Neural progenitor cell (in vitro differentiated cells): Measurements from ENCODE around the gene SLC36A2. TPM values are rescaled to one million over a fixed set of nuclear protein-coding genes. Genes with fewer than 3 reads are reported as not detected.

Experiments used
- DNase-seq: peaks from one replicate; pipeline ENCODE4 v3.0.0-alpha.2; 2016; ENCODE audit warnings: low spot score
- H2AFZ ChIP-seq: fragments of 200-600 bp; sonication (generic); replicated peaks from 2 replicates; pipeline ENCODE4 v1.6.1; 2016; ENCODE audit warnings: antibody characterized with exemption
- H3F3A ChIP-seq: fragments of 200-600 bp; sonication (generic); 2 replicates; pipeline ENCODE4 v1.6.1; 2016; ENCODE audit warnings: antibody characterized with exemption, low read depth
- H3K27ac ChIP-seq: fragments of 200-600 bp; sonication (generic); 2 replicates; pipeline ENCODE4 v1.5.1; 2016; ENCODE audit warnings: mild to moderate bottlenecking
- H3K27me3 ChIP-seq: fragments of 200-600 bp; sonication (generic); 2 replicates; pipeline ENCODE4 v1.6.1; 2016; ENCODE audit warnings: mild to moderate bottlenecking, moderate library complexity
- H3K36me3 ChIP-seq: fragments of 200-600 bp; sonication (generic); 2 replicates; pipeline ENCODE4 v1.5.1; 2016
- H3K4me1 ChIP-seq: fragments of 200-600 bp; sonication (generic); 2 replicates; pipeline ENCODE4 v1.6.1; 2016; ENCODE audit warnings: mixed run types
- H3K4me2 ChIP-seq: fragments of 200-600 bp; sonication (generic); 2 replicates; pipeline ENCODE4 v1.6.1; 2016
- H3K4me3 ChIP-seq: fragments of 200-600 bp; sonication (generic); 2 replicates; pipeline ENCODE4 v1.5.1; 2016
- H3K79me2 ChIP-seq: fragments of 200-600 bp; sonication (generic); 2 replicates; pipeline ENCODE4 v1.6.1; 2016; ENCODE audit warnings: low read depth
- H3K9ac ChIP-seq: fragments of 200-600 bp; sonication (generic); 2 replicates; pipeline ENCODE4 v1.6.1; 2016
- H3K9me3 ChIP-seq: fragments of 200-600 bp; sonication (generic); 2 replicates; pipeline ENCODE4 v1.5.1; 2016; ENCODE audit warnings: low read depth
- H4K20me1 ChIP-seq: fragments of 200-600 bp; sonication (generic); 2 replicates; pipeline ENCODE4 v1.6.1; 2016; ENCODE audit warnings: low read depth
- H3K27ac Mint-ChIP-seq: 3 replicates; pipeline ENCODE4 v1.8.0; 2021; ENCODE audit warnings: mixed read lengths
- H3K27me3 Mint-ChIP-seq: 2 replicates; pipeline ENCODE4 v1.8.0; 2022; ENCODE audit warnings: low read depth, mild to moderate bottlenecking, inconsistent platforms, moderate library complexity, mixed read lengths; ENCODE audit not compliant: insufficient read depth
- H3K36me3 Mint-ChIP-seq: 3 replicates; pipeline ENCODE4 v1.8.0; 2021; ENCODE audit warnings: mixed read lengths
- H3K4me1 Mint-ChIP-seq: 3 replicates; pipeline ENCODE4 v1.8.0; 2021; ENCODE audit warnings: mixed read lengths
- H3K4me3 Mint-ChIP-seq: 3 replicates; pipeline ENCODE4 v1.8.0; 2021; ENCODE audit warnings: mild to moderate bottlenecking, moderate library complexity, mixed read lengths
- H3K9me3 Mint-ChIP-seq: 3 replicates; pipeline ENCODE4 v1.8.0; 2020; ENCODE audit warnings: mixed read lengths
- CTCF ChIP-seq: fragments of 200-600 bp; sonication (generic); IDR thresholded peaks from 2 replicates; pipeline ENCODE4 v1.5.1; 2017; ENCODE audit warnings: antibody characterized with exemption, mild to moderate bottlenecking
- EZH2 ChIP-seq: fragments of 200-600 bp; sonication (generic); IDR thresholded peaks from 2 replicates; pipeline ENCODE4 v1.6.1; 2017; ENCODE audit warnings: antibody characterized with exemption, mild to moderate bottlenecking, moderate library complexity
- EZH2phosphoT487 ChIP-seq: fragments of 200-600 bp; sonication (generic); IDR thresholded peaks from 2 replicates; pipeline ENCODE4 v1.6.1; 2017; ENCODE audit warnings: antibody characterized with exemption
- total RNA-seq: library from RNA; depleted of rRNA; stranded (reverse); fragments of >200 nt; gene quantifications from 2 replicates; pipeline ENCODE4 v1.2.3, GENCODE V29; 2015; ENCODE audit warnings: low replicate concordance

The SLC36A2 gene
- total RNA-seq, 1 donor from 2014 or later, result not detected

GRCh38 chr5:151326266-151326665 is 21.1 kb downstream of the SLC36A2 start:
- Mint-ChIP-seq H3K9me3 (peaks cover 3% of the 10 kb centered on the region), H3K36me3 (no peaks in the 10 kb centered on the region)

GRCh38 chr5:151320481-151320880 is 26.9 kb downstream of the SLC36A2 start:
- no peaks in the 10 kb centered on the region for H3K27me3 ChIP-seq
- no peak overlapping the region for H3K27ac ChIP-seq
- Mint-ChIP-seq H3K36me3 (no peaks in the 10 kb centered on the region), H3K9me3 (peaks cover 3% of the 10 kb centered on the region), H3K4me3 (no peak overlapping the region), H3K4me1 (peaks cover 13% of the 10 kb centered on the region), H3K27ac (no peak overlapping the region), H3K27me3 (no peaks in the 10 kb centered on the region)
- H3K4me1 ChIP-seq, result peaks cover 4% of the 10 kb centered on the region
- no peak overlapping the region for H3K4me3 ChIP-seq
- no peaks in the 10 kb centered on the region for H3F3A ChIP-seq
- no peak overlapping the region for H2AFZ ChIP-seq
- no peaks in the 10 kb centered on the region for H3K9me3 ChIP-seq
- DNase-seq, result no peak
- no peaks in the 10 kb centered on the region for H4K20me1 ChIP-seq
- TF ChIP-seq EZH2, result no peak
- TF ChIP-seq CTCF, result no peak
- TF ChIP-seq EZH2phosphoT487, result no peak
- H3K4me2 ChIP-seq, result no peak overlapping the region
- no peaks in the 10 kb centered on the region for H3K79me2 ChIP-seq
- no peak overlapping the region for H3K9ac ChIP-seq
- H3K36me3 ChIP-seq, result no peaks in the 10 kb centered on the region

More at GRCh38 chr5:151326266-151326665, 21.1 kb downstream of the SLC36A2 start:
- H4K20me1 ChIP-seq, result no peaks in the 10 kb centered on the region
- Mint-ChIP-seq H3K27ac (no peak overlapping the region), H3K4me1 (peaks cover 11% of the 10 kb centered on the region), H3K27me3 (peaks cover 4% of the 10 kb centered on the region), H3K4me3 (no peak overlapping the region)
- no peak for DNase-seq
- H3F3A ChIP-seq, result no peaks in the 10 kb centered on the region
- no peaks in the 10 kb centered on the region for H3K9me3 ChIP-seq
- H3K4me1 ChIP-seq, result peaks cover 4% of the 10 kb centered on the region
- H3K9ac ChIP-seq, result no peak overlapping the region
- H3K4me3 ChIP-seq, result no peak overlapping the region
- H2AFZ ChIP-seq, result no peak overlapping the region
- H3K27me3 ChIP-seq, result no peaks in the 10 kb centered on the region
- no peaks in the 10 kb centered on the region for H3K79me2 ChIP-seq
- no peak overlapping the region for H3K4me2 ChIP-seq
- H3K27ac ChIP-seq, result no peak overlapping the region
- no peaks in the 10 kb centered on the region for H3K36me3 ChIP-seq
- TF ChIP-seq CTCF, result no peak
- TF ChIP-seq EZH2phosphoT487, result no peak
- TF ChIP-seq EZH2, result no peak

GRCh38 chr5:151318850-151319732 is 28.3 kb downstream of the SLC36A2 start:
- H3K9me3 Mint-ChIP-seq, result peaks cover 3% of the 10 kb centered on the region
- Histone ChIP-seq H3K4me1 (peaks cover 4% of the 10 kb centered on the region), H3K4me3 (no peak overlapping the region), H3K27me3 (no peaks in the 10 kb centered on the region), H3F3A (no peaks in the 10 kb centered on the region), H3K4me2 (no peak overlapping the region), H2AFZ (no peak overlapping the region), H3K79me2 (no peaks in the 10 kb centered on the region), H3K36me3 (no peaks in the 10 kb centered on the region), H3K9me3 (no peaks in the 10 kb centered on the region), H3K9ac (no peak overlapping the region), H3K27ac (no peak overlapping the region), H4K20me1 (no peaks in the 10 kb centered on the region)
- H3K27ac Mint-ChIP-seq, result no peak overlapping the region
- H3K4me3 Mint-ChIP-seq, result no peak overlapping the region
- no peaks in the 10 kb centered on the region for H3K27me3 Mint-ChIP-seq
- DNase-seq, result no peak
- peaks cover 13% of the 10 kb centered on the region for H3K4me1 Mint-ChIP-seq
- no peaks in the 10 kb centered on the region for H3K36me3 Mint-ChIP-seq
- TF ChIP-seq EZH2phosphoT487 (no peak), CTCF (no peak), EZH2 (no peak)
